ENCODE data around the gene MLLT10. TPM values are rescaled to one million over a fixed set of nuclear protein-coding genes. Genes with fewer than 3 reads are reported as not detected.
"Not testable (repeated sequence)": the region's sequence is repeated elsewhere in the genome, so short reads cannot be mapped to it uniquely, and the experiment has no call there.

The MLLT10 gene
- total RNA-seq, 1 experiment from 2014 or later, result 58.4 TPM

GRCh38 chr10:21535494-21535965, 1.5 kb downstream of the MLLT10 start:
- CTCF ChIA-PET, result interaction anchor here (0.5 kb wide), 1 partner anchor 11 kb away, joined by 4 read pairs; no protein-coding TSS in a partner anchor
- Histone ChIP-seq H3K9me3 (ENCODE audit: low read depth, low read length, poor library complexity, severe bottlenecking) (no peaks in the 10 kb centered on the region), H3K4me1 (ENCODE audit: insufficient read depth, low read length, poor library complexity, severe bottlenecking) (peaks cover 29% of the 10 kb centered on the region), H3K36me3 (ENCODE audit: insufficient read depth, low read length, poor library complexity, severe bottlenecking) (peaks cover 35% of the 10 kb centered on the region), H3K4me3 (ENCODE audit: low read depth, low read length, poor library complexity, severe bottlenecking) (peak overlapping the region; percentile 65), H3K27me3 (replicated peaks; ENCODE audit: insufficient read depth, low read depth, low read length, poor library complexity) (no peaks in the 10 kb centered on the region), H3K27ac (ENCODE audit: low read depth, low read length, poor library complexity, severe bottlenecking) (peak overlapping the region; percentile 55)
- TSS peak; percentile 19 for BruUV-seq (replicated peaks)
- POLR2A ChIA-PET (ENCODE audit: low non-redundant PET), result no interaction called here
- intact Hi-C loops (cut with micrococcal nuclease; ENCODE audit: unreplicated experiment), result no loop called here
- TF ChIP-seq EZH2 (IDR thresholded peaks at IDR 0.05; ENCODE audit: borderline replicate concordance, low read depth, low read length, poor library complexity, severe bottlenecking) (no peak), CTCF (conservative IDR thresholded peaks at IDR 0.05; ENCODE audit: low read depth, low read length) (no peak)
- no peak for DNase-seq (ENCODE audit: low spot score)

GRCh38 chr10:21535976-21536375, 1.9 kb downstream of the MLLT10 start:
- H3K4me1 ChIP-seq (ENCODE audit: insufficient read depth, low read length, poor library complexity, severe bottlenecking), result peaks cover 24% of the 10 kb centered on the region
- H3K27me3 ChIP-seq (replicated peaks; ENCODE audit: insufficient read depth, low read depth, low read length, poor library complexity); H3K27ac ChIP-seq (ENCODE audit: low read depth, low read length, poor library complexity, severe bottlenecking); DNase-seq (ENCODE audit: low spot score); intact Hi-C loops (cut with micrococcal nuclease; ENCODE audit: unreplicated experiment); CTCF ChIA-PET; H3K9me3 ChIP-seq (ENCODE audit: low read depth, low read length, poor library complexity, severe bottlenecking); POLR2A ChIA-PET (ENCODE audit: low non-redundant PET); BruUV-seq (replicated peaks): not testable (repeated sequence)
- H3K4me3 ChIP-seq (ENCODE audit: low read depth, low read length, poor library complexity, severe bottlenecking), result peak overlapping the region; percentile 65
- peaks cover 40% of the 10 kb centered on the region for H3K36me3 ChIP-seq (ENCODE audit: insufficient read depth, low read length, poor library complexity, severe bottlenecking)

GRCh38 chr10:21536874-21537273, 2.8 kb downstream of the MLLT10 start:
- TF ChIP-seq CTCF (conservative IDR thresholded peaks at IDR 0.05; ENCODE audit: low read depth, low read length) (no peak), EZH2 (IDR thresholded peaks at IDR 0.05; ENCODE audit: borderline replicate concordance, low read depth, low read length, poor library complexity, severe bottlenecking) (no peak)
- Histone ChIP-seq H3K36me3 (ENCODE audit: insufficient read depth, low read length, poor library complexity, severe bottlenecking) (peaks cover 48% of the 10 kb centered on the region), H3K4me3 (ENCODE audit: low read depth, low read length, poor library complexity, severe bottlenecking) (no peak overlapping the region), H3K27me3 (replicated peaks; ENCODE audit: insufficient read depth, low read depth, low read length, poor library complexity) (no peaks in the 10 kb centered on the region), H3K9me3 (ENCODE audit: low read depth, low read length, poor library complexity, severe bottlenecking) (no peaks in the 10 kb centered on the region), H3K27ac (ENCODE audit: low read depth, low read length, poor library complexity, severe bottlenecking) (no peak overlapping the region), H3K4me1 (ENCODE audit: insufficient read depth, low read length, poor library complexity, severe bottlenecking) (peaks cover 15% of the 10 kb centered on the region)
- intact Hi-C loops (cut with micrococcal nuclease; ENCODE audit: unreplicated experiment), result no loop called here
- DNase-seq (ENCODE audit: low spot score), result no peak
- no TSS peak for BruUV-seq (replicated peaks)
- CTCF ChIA-PET, result no interaction called here
- POLR2A ChIA-PET (ENCODE audit: low non-redundant PET), result no interaction called here

- DNase-seq (ENCODE audit: low spot score); CTCF ChIA-PET; H3K4me1 ChIP-seq (ENCODE audit: insufficient read depth, low read length, poor library complexity, severe bottlenecking); intact Hi-C loops (cut with micrococcal nuclease; ENCODE audit: unreplicated experiment); H3K27ac ChIP-seq (ENCODE audit: low read depth, low read length, poor library complexity, severe bottlenecking); POLR2A ChIA-PET (ENCODE audit: low non-redundant PET); BruUV-seq (replicated peaks); H3K4me3 ChIP-seq (ENCODE audit: low read depth, low read length, poor library complexity, severe bottlenecking); H3K27me3 ChIP-seq (replicated peaks; ENCODE audit: insufficient read depth, low read depth, low read length, poor library complexity); H3K9me3 ChIP-seq (ENCODE audit: low read depth, low read length, poor library complexity, severe bottlenecking): not testable (repeated sequence)
- H3K36me3 ChIP-seq (ENCODE audit: insufficient read depth, low read length, poor library complexity, severe bottlenecking), result peaks cover 83% of the 10 kb centered on the region
These were observed 6.7 kb downstream of the MLLT10 start for GRCh38 chr10:21540701-21541100.
